ENCODE measurements around the gene ZEB2.

ZEB2 gene

GRCh38 chr2:144511937-144512336 lies 8.0 kb downstream of the ZEB2 start:
- no peaks in the 10 kb centered on the region for H3K9me2 ChIP-seq (replicated peaks; ENCODE audit: insufficient read depth, low read length)
- no peaks in the 10 kb centered on the region for H3K9me3 ChIP-seq (ENCODE audit: insufficient read depth, low read length)
- H3K27me3 ChIP-seq (ENCODE audit: low read length): no peaks in the 10 kb centered on the region
- TF ChIP-seq EZH2phosphoT487 (conservative IDR thresholded peaks at IDR 0.05; ENCODE audit: low read length): no peak
- TF ChIP-seq, protein P1, sequence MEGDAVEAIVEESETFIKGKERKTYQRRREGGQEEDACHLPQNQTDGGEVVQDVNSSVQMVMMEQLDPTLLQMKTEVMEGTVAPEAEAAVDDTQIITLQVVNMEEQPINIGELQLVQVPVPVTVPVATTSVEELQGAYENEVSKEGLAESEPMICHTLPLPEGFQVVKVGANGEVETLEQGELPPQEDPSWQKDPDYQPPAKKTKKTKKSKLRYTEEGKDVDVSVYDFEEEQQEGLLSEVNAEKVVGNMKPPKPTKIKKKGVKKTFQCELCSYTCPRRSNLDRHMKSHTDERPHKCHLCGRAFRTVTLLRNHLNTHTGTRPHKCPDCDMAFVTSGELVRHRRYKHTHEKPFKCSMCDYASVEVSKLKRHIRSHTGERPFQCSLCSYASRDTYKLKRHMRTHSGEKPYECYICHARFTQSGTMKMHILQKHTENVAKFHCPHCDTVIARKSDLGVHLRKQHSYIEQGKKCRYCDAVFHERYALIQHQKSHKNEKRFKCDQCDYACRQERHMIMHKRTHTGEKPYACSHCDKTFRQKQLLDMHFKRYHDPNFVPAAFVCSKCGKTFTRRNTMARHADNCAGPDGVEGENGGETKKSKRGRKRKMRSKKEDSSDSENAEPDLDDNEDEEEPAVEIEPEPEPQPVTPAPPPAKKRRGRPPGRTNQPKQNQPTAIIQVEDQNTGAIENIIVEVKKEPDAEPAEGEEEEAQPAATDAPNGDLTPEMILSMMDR (IDR thresholded peaks at IDR 0.05; ENCODE audit: insufficient read depth, low read length, poor library complexity, severe bottlenecking): no peak
- H2AFZ ChIP-seq (ENCODE audit: low read depth, low read length, severe bottlenecking): no peak overlapping the region
- no peak overlapping the region for H3K9ac ChIP-seq (ENCODE audit: low read length)
- H3K79me2 ChIP-seq (ENCODE audit: insufficient read depth, low read length): no peaks in the 10 kb centered on the region
- no peaks in the 10 kb centered on the region for H3K36me3 ChIP-seq (ENCODE audit: low read length)
- no peak overlapping the region for H3K27ac ChIP-seq (ENCODE audit: low read depth, low read length)
- H4K20me1 ChIP-seq (ENCODE audit: low read depth, low read length): no peaks in the 10 kb centered on the region
- H3K4me3 ChIP-seq (ENCODE audit: insufficient read depth, low read length, poor library complexity, severe bottlenecking): no peak overlapping the region
- no peaks in the 10 kb centered on the region for H3F3A ChIP-seq (ENCODE audit: insufficient read depth)
- no peak overlapping the region for H3K4me2 ChIP-seq (ENCODE audit: low read depth, low read length, poor library complexity, severe bottlenecking)

GRCh38 chr2:144511226-144511810 lies 8.6 kb downstream of the ZEB2 start:
- Histone ChIP-seq H3K9me3 (ENCODE audit: insufficient read depth, low read length) (no peaks in the 10 kb centered on the region), H3K9ac (ENCODE audit: low read length) (no peak overlapping the region), H3K27ac (ENCODE audit: low read depth, low read length) (no peak overlapping the region), H3K9me2 (replicated peaks; ENCODE audit: insufficient read depth, low read length) (no peaks in the 10 kb centered on the region), H2AFZ (ENCODE audit: low read depth, low read length, severe bottlenecking) (no peak overlapping the region), H3K4me3 (ENCODE audit: insufficient read depth, low read length, poor library complexity, severe bottlenecking) (no peak overlapping the region), H3K27me3 (ENCODE audit: low read length) (no peaks in the 10 kb centered on the region), H3K79me2 (ENCODE audit: insufficient read depth, low read length) (no peaks in the 10 kb centered on the region), H3K36me3 (ENCODE audit: low read length) (no peaks in the 10 kb centered on the region), H3K4me2 (ENCODE audit: low read depth, low read length, poor library complexity, severe bottlenecking) (no peak overlapping the region), H3F3A (ENCODE audit: insufficient read depth) (no peaks in the 10 kb centered on the region), H4K20me1 (ENCODE audit: low read depth, low read length) (no peaks in the 10 kb centered on the region)
- no peak for TF ChIP-seq EZH2phosphoT487 (conservative IDR thresholded peaks at IDR 0.05; ENCODE audit: low read length)
- TF ChIP-seq, protein P1 (IDR thresholded peaks at IDR 0.05; ENCODE audit: insufficient read depth, low read length, poor library complexity, severe bottlenecking): no peak

DNA sequence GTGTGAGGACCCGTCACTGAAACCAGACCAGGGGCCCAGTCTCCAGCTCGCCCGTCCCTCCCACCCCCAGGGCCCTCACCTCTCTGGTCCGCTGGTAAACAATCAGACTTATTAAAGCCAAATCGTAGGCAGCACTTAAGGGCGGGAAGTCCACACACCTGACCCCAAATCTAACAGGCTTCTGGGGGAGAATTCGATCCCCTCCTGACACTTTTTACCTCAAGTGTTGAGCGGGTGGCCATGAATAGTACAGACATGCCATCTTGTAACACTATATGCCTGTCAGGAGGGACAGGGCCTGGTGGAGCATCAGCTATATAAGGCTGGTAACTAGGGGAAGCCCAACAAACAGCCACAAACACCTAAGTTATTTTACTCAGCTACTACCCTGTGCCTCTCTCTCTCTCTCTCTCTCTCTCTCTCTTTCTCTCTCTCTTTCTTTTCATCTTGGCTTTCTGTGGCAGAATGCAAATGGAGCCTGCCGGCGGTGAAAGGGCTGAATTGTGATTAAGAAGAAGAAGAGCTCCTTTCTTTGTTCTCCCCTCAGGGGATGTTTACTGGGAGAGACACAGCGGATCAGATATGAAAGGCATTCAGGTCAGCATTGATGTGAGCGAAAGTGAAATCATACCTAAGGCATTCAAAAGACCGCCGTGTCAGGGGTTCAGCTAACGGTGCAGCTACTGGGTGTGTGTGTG lies 9.5 kb downstream of the ZEB2 start:
- H3F3A ChIP-seq (ENCODE audit: insufficient read depth): no peaks in the 10 kb centered on the region
- no peak overlapping the region for H3K9ac ChIP-seq (ENCODE audit: low read length)
- no peaks in the 10 kb centered on the region for H3K27me3 ChIP-seq (ENCODE audit: low read length)
- no peak overlapping the region for H2AFZ ChIP-seq (ENCODE audit: low read depth, low read length, severe bottlenecking)
- H3K27ac ChIP-seq (ENCODE audit: low read depth, low read length): no peak overlapping the region
- H3K4me2 ChIP-seq (ENCODE audit: low read depth, low read length, poor library complexity, severe bottlenecking): no peak overlapping the region
- no peak for TF ChIP-seq EZH2phosphoT487 (conservative IDR thresholded peaks at IDR 0.05; ENCODE audit: low read length)
- TF ChIP-seq, protein P1 (IDR thresholded peaks at IDR 0.05; ENCODE audit: insufficient read depth, low read length, poor library complexity, severe bottlenecking): no peak
- H3K9me3 ChIP-seq (ENCODE audit: insufficient read depth, low read length): no peaks in the 10 kb centered on the region
- H3K9me2 ChIP-seq (replicated peaks; ENCODE audit: insufficient read depth, low read length): no peaks in the 10 kb centered on the region
- no peaks in the 10 kb centered on the region for H4K20me1 ChIP-seq (ENCODE audit: low read depth, low read length)
- no peak overlapping the region for H3K4me3 ChIP-seq (ENCODE audit: insufficient read depth, low read length, poor library complexity, severe bottlenecking)
- H3K36me3 ChIP-seq (ENCODE audit: low read length): no peaks in the 10 kb centered on the region
- no peaks in the 10 kb centered on the region for H3K79me2 ChIP-seq (ENCODE audit: insufficient read depth, low read length)

All from SU-DHL-6 (cell line).